HG03457 (cell line): ENCODE results near the gene HOXB1.

ENCODE experiments used
- ATAC-seq: cut with Tn5 transposase; IDR thresholded peaks from one replicate; pipeline ENCODE4 v1.9.1; 2021; ENCODE audit warnings: moderate number of reproducible peaks; ENCODE audit not compliant: unreplicated experiment

The HOXB1 gene

GRCh38 chr17:48567646-48568354, 37.0 kb upstream of the HOXB1 start:
- no peak for ATAC-seq

- ATAC-seq = no peak
These were observed 36.4 kb upstream of the HOXB1 start for GRCh38 chr17:48567209-48567608.

- no peak for ATAC-seq
These were observed 35.9 kb upstream of the HOXB1 start for GRCh38 chr17:48566717-48567116.

- no peak for ATAC-seq
These were observed 35.3 kb upstream of the HOXB1 start for GRCh38 chr17:48565925-48566710.

- no peak for ATAC-seq
These were observed 34.3 kb upstream of the HOXB1 start for GRCh38 chr17:48565022-48565554.

- no peak for ATAC-seq
These were observed 33.6 kb upstream of the HOXB1 start for GRCh38 chr17:48564188-48565021.

- ATAC-seq = no peak
These were observed 33.0 kb upstream of the HOXB1 start for GRCh38 chr17:48563867-48564187.

- ATAC-seq = no peak
These were observed 32.6 kb upstream of the HOXB1 start for GRCh38 chr17:48563385-48563838.

GRCh38 chr17:48562934-48563333, 32.1 kb upstream of the HOXB1 start:
- no peak for ATAC-seq

GRCh38 chr17:48561884-48562810, 31.3 kb upstream of the HOXB1 start:
- peak; percentile 43 for ATAC-seq

GRCh38 chr17:48559840-48560817, 29.3 kb upstream of the HOXB1 start:
- ATAC-seq = no peak

GRCh38 chr17:48559122-48559839, 28.5 kb upstream of the HOXB1 start:
- ATAC-seq = no peak

GRCh38 chr17:48558831-48559121, 28.0 kb upstream of the HOXB1 start:
- ATAC-seq = no peak

GRCh38 chr17:48558057-48558830, 27.4 kb upstream of the HOXB1 start:
- ATAC-seq = no peak

GRCh38 chr17:48556576-48557401, 26.0 kb upstream of the HOXB1 start:
- ATAC-seq = no peak

- ATAC-seq = no peak
These were observed 25.4 kb upstream of the HOXB1 start for GRCh38 chr17:48556229-48556575.
